IMR-90 (cell line): ENCODE results near the gene TSHZ1.

Experiments used
- CEBPB ChIP-seq: IDR thresholded peaks from 2 replicates; pipeline ENCODE4 v1.6.1; 2012; ENCODE audit warnings: low read depth, low read length, improper control_type of control experiment
- CHD1 ChIP-seq: IDR thresholded peaks from 2 replicates; pipeline ENCODE4 v1.6.1; 2012; ENCODE audit warnings: low read depth, low read length, improper control_type of control experiment
- CTCF ChIP-seq: conservative IDR thresholded peaks from 2 replicates; pipeline ENCODE4 v1.5.1; 2012; ENCODE audit warnings: mild to moderate bottlenecking, low read depth, low read length, improper control_type of control experiment
- MXI1 ChIP-seq: IDR thresholded peaks from 2 replicates; pipeline ENCODE4 v1.6.1; 2012; ENCODE audit warnings: low read depth, mild to moderate bottlenecking, low read length, moderate library complexity, borderline replicate concordance
- NFE2L2 ChIP-seq: fragments of 150-350 bp; IDR thresholded peaks from 2 replicates; pipeline ENCODE4 v1.6.1; 2016; ENCODE audit warnings: low read depth, mild to moderate bottlenecking, low read length
- POLR2A ChIP-seq: IDR thresholded peaks from 2 replicates; pipeline ENCODE4 v1.6.1; 2012; ENCODE audit warnings: mild to moderate bottlenecking, low read depth, low read length
- RAD21 ChIP-seq: IDR thresholded peaks from 2 replicates; pipeline ENCODE4 v1.6.1; 2012; ENCODE audit warnings: low read length, improper control_type of control experiment
- RFX5 ChIP-seq: IDR thresholded peaks from 2 replicates; pipeline ENCODE4 v1.8.0; 2012; ENCODE audit warnings: low read depth, mild to moderate bottlenecking, low read length, moderate library complexity
- USF2 ChIP-seq: fragments of 150-350 bp; IDR thresholded peaks from 2 replicates; pipeline ENCODE4 v1.6.1; 2017; ENCODE audit warnings: mild to moderate bottlenecking, antibody characterized with exemption, low read length, low read depth

GRCh38 chr18:75251466-75251865 is 40.9 kb downstream of the TSHZ1 start:
- TF ChIP-seq POLR2A (no peak), RAD21 (no peak), CTCF (no peak), USF2 (no peak), NFE2L2 (no peak), RFX5 (no peak), CEBPB (no peak), MXI1 (no peak), CHD1 (no peak)
